Activated CD4-positive, alpha-beta T cell treated with anti-CD3 and anti-CD28 coated beads, Interleukin-2, amount 50 U/mL, for 24 hours (primary cell): ENCODE results near the gene B9D1.

Experiments
- DNase-seq, 2 donors: peaks; one replicate each; pipeline ENCODE4 v3.0.0-alpha.2; 2020; ENCODE audit warnings: low read depth in 1 of 2, low spot score in 1 of 2

The B9D1 gene

DNA sequence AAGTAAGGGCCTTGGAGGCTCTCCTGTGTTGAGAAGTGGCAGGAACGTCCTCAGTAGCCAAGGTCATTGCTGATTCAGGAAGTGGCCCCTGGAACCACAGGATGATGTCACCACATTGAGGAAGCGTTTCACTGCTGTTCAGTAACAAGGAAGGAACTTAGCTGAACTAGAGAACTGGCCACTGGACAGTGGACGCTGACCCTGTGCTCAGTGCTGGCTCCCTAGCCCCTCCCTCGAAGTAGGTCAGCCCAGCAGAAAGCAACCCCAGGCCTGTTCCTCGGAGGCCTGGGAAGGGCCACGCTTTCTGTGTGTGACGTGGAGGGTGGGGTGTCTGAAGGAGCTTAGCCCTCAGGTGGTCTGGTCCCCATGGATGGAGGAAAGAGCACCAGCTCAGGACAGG is 58.3 kb downstream of the B9D1 start:
- no peak for DNase-seq

DNA sequence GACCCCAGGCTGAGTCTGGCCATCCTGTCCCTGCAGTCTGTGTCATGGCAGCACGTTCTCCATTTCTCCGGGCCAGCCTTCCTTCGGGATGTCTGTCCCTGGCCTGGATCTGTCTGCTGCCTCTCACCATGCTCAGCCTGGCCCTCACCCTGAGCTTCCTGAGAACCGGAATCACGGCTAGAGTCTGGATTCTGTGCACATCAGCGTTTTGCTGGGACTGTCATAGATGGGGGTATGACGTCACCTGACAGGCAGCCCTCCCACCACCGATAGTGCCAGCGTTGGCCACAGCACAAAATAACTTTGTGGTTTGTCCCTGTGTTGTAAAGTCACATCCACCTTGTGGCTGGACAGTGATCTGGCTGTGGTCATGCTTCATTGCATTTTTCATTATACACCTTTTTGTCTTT is 59.2 kb downstream of the B9D1 start:
- no peak for DNase-seq

DNA sequence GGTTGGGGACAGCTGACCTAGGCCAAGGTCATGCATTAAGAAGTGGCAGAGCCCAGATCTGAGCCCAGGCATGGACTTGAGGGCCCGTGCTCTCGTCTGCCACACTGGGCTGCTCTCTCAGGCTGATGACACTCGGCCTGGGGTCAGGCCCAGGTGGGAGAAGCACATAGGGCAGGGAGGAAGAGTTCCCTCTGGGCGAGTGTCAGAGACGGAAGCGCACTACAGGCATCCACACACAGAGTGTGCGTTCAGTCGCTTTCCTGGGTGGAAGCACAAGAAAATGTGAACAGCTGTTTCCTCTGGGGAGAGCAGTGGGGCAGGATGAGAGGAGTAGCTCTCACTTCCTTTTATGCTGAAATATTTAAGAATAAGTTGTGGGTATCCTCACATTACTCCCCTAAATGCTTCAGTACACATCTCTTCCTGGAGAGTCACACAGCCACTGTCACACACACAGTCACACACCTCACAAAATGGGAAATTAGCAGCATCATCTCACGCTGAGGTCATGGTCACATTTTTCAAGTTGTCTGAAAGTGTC is 59.7 kb downstream of the B9D1 start:
- DNase-seq = no peak

DNA sequence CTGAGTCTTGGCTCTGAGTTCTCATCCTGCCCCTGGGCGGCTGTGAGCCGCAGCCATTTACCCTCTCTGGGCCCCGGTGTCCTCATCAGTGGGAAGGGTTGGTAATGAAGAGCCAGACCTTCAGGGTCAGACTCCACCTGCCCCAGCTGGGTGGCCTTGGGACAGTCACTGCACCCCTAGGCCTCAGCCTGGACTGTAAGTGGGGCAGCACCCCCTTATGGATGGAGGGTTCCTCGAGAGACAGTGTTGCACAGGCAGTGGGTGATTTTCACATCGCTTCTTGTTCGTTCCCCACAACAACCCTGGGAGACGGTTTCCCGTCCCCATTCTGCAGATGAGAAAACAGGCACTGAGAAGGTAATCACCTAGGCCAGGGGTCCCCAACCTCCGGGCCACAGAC is 60.5 kb downstream of the B9D1 start:
- no peak for DNase-seq

DNA sequence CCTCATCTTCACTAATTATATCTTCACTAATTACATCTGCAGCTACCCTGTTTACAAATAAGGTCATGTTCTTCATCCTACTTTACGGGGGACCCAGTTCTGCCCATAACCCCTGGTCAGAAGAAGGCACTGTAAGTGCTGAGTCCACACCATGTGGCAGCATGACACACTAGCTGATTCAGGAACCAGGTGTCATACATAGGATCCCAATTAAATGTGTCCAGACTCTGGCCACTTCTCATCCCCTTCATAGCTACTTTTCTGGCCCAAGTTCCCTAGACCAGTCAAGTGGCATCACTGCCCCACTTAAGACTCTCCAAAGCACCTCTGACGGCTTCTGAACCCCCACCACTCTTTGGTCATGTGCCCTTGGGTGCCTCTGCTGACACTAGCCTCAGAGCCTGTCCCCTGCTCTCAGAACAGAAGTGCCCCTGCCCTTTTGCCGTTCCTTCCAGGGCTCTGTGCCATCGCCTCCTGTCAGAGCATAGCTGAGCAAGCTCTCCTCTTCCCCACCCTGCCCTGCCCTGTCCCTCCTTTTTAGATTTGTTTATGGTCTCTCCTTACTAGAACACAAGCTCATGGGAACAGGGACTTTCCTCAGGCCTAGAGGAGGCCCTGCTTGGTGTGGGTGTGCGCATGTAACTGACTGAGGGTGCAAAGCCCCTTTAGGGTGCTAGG is 61.1 kb downstream of the B9D1 start:
- DNase-seq = no peak

DNA sequence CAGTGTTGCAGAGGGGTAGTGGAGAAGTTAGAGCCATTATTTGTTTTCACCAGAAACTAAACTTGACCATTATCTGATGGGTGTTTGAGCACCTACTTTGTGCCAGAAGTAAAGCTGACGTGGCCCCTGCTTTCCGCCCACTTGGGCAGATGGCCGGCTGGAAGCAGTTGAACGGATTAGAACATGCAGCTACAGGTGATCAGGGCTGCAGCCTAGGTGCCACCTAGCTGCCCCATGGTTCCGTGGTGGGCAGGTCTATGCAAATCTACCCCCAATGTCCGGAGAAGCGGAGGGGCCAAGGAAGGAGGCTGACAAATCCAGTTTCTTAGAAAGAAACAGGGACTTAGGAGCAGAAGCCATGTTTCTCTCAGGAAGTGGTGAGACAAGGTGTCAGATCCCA is 62.7 kb downstream of the B9D1 start:
- no peak for DNase-seq

DNA sequence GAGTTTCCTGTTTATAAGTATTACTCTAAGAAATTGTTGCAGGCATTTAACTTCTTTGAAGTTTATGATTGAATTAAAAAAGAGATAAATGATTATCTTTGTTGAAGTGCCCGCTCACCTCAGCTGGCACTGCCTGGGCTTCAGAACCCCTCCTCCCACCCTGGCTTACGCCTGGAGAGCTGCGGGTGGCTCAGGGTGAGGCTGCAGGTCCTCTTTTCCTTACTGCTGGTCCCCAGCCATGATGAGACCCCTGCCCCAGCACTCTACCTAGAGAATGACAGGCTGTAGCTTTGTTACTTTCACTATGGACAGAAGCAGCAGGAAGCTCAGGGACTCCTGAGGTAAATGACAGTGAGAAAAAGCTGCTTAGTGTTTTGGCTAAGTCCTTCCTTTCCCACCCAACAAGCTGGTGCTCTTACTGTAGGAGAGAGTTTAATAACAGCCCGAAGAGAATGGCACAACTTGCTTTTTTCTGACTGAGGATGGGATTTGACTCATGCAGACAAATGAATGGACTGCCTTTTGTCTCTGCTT is 63.2 kb downstream of the B9D1 start:
- no peak for DNase-seq

DNA sequence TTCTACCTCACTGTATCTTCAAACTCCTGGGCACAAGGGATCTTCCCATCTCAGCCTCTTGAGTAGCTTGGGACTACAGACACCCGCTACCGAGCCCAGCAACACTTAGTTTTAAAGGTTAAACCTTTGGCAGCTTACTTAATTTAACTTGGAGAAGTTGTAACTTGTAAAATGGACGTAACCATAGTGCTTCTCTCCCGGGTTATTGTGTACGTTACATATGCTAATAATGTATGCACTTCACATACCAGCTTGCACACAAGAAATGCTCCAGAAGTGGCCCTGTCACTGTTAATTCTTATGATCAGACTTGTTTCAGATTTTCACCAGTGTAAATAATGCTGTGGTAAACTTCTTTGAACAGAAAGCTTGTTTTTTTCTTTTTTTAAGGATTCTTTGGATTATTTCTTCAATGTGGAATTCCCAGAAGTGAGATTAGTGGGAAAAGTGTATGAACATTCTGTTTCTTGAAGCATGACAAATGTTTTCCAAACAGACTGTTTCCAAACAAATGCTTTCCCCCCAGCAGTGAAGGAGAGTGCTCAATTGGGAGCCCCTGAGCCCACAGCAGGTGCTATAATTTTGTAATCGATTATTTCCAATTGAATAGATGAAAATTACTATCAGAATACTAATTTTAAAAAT is 63.8 kb downstream of the B9D1 start:
- no peak for DNase-seq

DNA sequence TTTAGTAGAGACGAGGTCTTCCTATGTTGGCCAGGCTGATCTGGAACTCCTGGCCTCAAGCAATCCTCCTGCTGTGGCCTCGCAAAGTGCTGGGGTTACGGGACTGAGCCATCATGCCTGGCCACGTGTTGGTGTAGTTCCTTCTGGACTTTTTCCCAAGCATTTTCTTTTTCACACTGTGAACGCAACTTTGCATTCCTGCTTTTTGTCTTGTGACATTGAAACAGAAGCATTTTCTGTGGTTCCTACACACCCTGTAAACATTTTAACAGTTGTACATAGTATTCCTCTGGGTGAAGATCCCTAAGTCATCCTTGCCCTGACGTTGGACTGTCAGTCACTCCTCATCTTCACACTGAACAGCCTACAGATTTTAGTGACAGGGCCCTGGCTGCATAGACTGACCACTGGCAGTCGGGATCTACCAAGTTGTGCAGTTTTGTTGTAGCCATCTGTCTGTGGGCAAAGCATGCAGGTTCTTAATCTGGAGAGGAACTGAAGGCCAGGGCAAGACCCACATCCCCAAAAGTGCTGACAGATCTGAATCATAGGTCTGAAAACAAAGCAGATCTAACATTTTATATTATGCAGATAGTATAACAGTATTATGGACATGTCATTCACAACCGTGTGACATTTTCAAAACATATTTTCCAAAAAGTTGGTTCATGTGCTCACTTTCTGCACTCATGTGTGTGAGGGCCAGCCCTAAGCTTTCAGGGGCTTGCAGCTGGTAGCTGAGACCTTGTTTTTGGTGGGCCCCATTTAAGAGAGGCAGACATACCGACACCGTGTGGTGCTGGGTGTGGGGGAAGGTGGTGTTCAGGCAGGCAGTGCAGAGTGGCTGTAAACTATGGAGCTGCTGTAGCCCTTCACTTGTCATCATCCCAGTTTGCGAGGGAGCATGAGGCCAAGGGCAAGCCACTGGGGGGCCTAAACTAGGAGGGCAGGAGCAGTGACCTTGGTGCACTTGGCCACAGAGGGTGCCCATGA is 65.4 kb downstream of the B9D1 start:
- DNase-seq = no peak

DNA sequence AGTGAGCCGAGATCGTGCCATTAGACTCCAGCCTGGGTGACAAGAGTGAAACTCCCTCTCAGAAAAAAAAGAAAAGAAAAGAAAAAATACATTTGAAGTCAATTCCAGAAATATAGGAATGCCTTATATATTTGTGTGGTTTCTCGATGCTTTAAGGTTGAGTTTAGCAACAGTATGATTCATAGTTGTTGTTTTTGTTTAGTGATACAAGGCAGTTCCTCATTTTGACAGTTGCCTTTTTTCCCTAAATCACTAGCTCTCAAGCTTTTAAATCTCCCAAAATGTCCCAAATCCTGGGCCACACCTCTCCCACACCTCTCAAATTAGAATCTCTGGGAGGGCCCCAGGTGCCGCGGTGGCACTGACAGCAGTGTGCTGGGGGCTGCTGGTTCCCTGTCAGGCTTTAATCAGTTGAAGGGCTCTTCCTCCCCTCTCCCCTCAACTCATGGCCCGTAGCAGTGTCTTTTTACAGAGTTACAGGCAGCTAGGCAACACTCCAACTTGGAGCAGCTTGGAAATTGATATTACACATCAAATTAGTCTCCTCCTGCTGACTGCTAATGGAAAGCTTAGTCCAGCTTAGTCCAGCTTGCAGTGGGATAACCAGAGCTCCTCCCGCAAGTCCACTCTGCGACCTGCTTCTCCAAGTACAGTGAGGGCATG is 66.9 kb downstream of the B9D1 start:
- no peak for DNase-seq

DNA sequence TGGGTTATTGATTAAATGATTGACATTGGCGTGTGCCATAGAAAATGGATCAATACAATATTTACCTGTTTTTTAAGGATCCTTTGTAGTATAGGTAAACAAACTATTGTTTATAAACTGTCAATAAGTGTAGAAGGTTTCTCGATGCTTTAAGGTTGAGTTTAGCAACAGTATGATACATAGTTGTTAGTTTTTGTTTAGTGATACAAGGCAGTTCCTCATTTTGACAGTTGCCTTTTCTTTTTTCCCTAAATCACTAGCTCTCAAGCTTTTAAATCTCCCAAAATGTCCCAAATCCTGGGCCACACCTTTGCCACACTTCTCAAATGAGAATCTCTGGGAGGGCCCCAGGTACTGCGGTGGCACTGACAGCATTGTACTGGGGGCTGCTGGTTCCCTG is 68.1 kb downstream of the B9D1 start:
- no peak for DNase-seq
